ENCODE data around the gene GET3.
"Not testable (repeated sequence)": the region's sequence is repeated elsewhere in the genome, so short reads cannot be mapped to it uniquely, and the experiment has no call there.

GET3 gene

GRCh38 chr19:12793290-12794195 lies 56.2 kb downstream of the GET3 start:
- peak; percentile 90 to 98 (median 93) for DNase-seq

- peak in 1 of 5 donors; percentile 43 for DNase-seq
Measured at GRCh38 chr19:12794196-12794941, 57.1 kb downstream of the GET3 start.

- no peak for DNase-seq
Measured at GRCh38 chr19:12794971-12795381, 57.7 kb downstream of the GET3 start.

GRCh38 chr19:12796146-12797071 lies 59.1 kb downstream of the GET3 start:
- DNase-seq: peak; percentile 47 to 82 (median 62)

GRCh38 chr19:12797141-12797587 lies 59.9 kb downstream of the GET3 start:
- DNase-seq: no peak

GRCh38 chr19:12797607-12798006 lies 60.3 kb downstream of the GET3 start:
- not testable (repeated sequence) for DNase-seq
